HG03025 (cell line): Measurements from ENCODE around the gene FARP2.
"Not testable (repeated sequence)": the region's sequence is repeated elsewhere in the genome, so short reads cannot be mapped to it uniquely, and the experiment has no call there.

Source experiments
- ATAC-seq: cut with Tn5 transposase; IDR thresholded peaks from one replicate; pipeline ENCODE4 v1.9.1; 2021; ENCODE audit warnings: mild to moderate bottlenecking, moderate library complexity; ENCODE audit not compliant: unreplicated experiment, low FRiP score

Gene FARP2

DNA sequence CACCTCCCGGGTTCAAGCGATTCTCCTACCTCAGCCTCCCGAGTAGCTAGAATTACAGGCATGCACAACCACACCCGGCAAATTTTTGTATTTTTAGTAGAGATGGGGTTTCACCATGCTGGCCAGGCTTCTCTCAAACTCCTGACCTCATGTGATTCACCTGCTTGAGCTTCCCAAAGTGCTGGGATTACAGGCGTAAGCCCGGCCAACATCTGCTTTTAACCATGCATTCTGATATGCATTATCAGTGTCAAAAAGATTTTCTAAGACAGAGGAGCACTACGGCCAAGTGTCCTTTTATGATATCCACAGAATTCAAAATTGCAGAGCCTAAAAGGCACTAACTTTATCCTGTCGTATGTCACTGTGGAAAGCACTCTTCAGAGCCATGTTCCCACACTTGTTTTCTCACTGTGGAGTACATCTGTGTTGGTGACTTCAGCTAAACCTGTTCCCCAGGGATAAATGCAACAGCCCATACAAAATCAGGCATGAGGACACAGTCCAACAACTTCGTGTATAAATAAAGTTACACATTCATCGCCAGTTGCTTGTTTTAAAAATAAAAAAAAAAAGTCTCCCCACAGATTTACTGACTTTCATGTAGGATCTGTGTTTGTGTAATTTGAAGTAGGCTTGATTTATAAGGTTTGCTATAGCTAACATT, 95.9 kb downstream of the FARP2 start:
- ATAC-seq = no peak

GRCh38 chr2:241453919-241454318, 97.8 kb downstream of the FARP2 start:
- ATAC-seq = not testable (repeated sequence)

GRCh38 chr2:241454837-241455485, 98.9 kb downstream of the FARP2 start:
- no peak for ATAC-seq

- no peak for ATAC-seq
Observed at GRCh38 chr2:241456546-241456945, 100.5 kb downstream of the FARP2 start.

DNA sequence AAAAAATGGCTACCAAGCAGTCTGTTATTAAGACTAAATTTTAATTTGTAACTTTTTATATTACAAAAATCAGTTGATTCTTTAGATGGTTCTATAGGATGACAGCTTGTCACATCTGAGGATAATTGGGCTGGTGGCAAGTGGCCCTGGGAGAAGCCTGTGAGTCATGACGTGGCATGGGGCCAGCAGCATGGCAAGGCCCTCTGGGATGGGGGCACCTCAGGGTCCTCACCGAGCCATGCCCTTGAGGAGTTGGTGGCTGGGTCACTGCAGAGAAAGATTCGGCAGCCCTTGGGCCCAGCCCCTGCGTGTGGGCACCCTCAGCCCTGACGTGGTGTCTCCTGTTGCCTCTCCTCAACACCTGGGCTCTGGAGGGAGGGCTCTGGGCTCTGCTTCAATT, 102.6 kb downstream of the FARP2 start:
- no peak for ATAC-seq

DNA sequence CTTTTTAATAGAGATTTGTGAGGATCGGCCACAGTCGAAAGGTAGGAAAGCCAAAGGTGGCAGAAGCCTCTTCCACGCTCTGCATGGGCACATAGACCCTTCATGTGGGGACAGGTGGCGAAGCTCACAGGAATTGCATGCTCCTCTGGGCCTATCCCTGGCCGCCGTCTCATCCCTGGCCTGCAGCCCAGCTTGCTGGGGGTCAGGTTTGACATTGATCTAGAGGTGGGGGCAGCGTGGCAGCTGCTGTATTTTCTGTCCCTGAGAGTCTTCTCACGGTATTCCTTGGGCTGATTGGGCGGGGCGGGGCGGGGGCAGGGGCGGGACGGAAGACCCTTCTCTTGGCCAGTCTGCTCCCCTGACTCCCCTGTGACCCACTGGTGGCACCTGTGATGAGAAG, 103.4 kb downstream of the FARP2 start:
- no peak for ATAC-seq

DNA sequence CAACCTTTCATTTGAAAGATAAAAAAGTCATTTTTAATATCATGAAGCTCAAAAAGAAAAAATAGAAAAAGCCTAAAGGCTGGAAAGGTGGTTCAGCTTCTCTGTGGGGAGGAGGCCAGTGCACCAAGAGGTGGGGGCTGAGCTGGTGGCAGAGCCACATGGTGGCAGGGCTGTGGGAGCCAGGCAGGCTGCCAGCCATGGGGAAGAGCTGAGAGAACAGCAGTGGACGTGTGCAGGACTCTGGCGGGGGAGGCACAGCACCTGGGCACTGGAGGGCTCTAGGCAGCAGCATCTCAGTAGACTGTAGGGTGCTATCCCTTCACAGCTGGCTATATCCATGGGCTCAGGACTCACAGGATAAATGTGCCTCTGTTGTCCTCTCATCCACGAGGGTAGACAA, 104.5 kb downstream of the FARP2 start:
- ATAC-seq = no peak

GRCh38 chr2:241461693-241462677, 105.9 kb downstream of the FARP2 start:
- no peak for ATAC-seq

- ATAC-seq = no peak
Observed at GRCh38 chr2:241463276-241464135, 107.4 kb downstream of the FARP2 start.

GRCh38 chr2:241465543-241465942, 109.5 kb downstream of the FARP2 start:
- ATAC-seq = no peak

DNA sequence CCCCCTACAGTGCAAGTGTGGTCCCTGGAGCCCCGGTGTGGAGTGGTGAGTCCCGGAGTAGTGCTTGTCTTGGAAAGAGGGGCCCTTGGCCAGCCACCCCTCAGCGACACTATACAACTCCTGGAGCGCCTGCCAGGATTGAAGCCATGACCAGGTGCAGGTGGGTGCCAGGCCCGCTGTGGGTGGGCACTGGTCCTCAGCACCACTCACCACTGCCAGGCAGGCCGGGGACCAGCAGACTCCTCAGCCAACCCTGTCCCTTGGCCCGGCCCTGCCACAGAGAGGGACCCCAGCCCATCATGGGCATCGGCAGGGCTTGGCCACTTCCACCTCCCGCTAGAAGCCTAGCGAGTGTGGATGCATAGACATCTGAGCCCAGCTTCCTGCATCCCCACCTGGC, 110.1 kb downstream of the FARP2 start:
- no peak for ATAC-seq

DNA sequence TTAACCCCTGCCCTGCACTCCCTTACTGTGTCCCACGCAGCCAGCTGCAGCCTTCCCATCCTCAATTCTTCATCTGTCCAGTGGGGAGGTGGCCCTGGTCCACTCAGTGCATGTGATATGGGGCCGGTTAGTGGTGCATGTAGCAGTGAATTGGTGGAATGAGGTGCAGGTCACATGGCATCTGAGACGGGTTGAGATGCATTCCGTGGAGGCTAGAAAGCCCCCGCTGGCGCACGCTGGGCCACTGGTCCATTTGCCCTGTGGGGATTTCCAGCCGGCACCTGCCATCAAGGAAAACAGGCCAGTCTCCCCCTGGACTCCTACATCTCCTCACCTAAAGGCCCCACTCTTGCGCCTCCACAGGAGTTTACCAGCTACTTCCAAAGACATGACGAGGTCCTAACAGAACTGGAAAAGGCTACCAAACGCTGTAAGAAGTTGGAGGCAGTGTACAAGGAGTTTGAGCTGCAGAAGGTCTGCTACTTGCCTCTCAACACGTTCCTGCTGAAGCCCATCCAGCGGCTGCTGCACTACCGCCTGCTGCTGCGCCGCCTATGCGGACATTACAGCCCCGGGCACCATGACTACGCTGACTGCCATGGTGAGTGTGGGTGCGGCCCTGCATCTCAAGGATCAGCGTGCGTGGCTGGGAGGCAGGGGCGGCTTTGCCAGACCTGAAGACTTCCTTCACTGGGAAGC, 111.8 kb downstream of the FARP2 start:
- no peak for ATAC-seq

DNA sequence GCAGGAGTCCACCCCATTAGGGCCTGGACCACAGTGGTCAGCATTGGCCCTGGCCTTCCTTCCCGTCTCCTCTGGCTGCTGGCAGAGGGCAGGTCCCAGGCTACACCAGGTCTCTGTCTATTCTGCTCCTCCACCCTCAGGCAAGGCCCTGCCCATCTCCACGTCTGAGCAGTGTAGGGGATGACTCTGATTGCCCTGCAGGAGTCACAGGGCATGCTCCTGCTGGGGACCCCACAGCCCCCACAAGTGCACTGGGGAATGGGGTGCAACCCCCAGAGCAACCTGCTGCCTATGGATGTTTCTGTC, 112.3 kb downstream of the FARP2 start:
- no peak for ATAC-seq

- ATAC-seq = no peak
Observed at GRCh38 chr2:241469746-241470145, 113.7 kb downstream of the FARP2 start.

GRCh38 chr2:241473399-241473798, 117.3 kb downstream of the FARP2 start:
- no peak for ATAC-seq

- ATAC-seq = no peak
Observed at GRCh38 chr2:241475267-241475666, 119.2 kb downstream of the FARP2 start.

- no peak for ATAC-seq
Observed at GRCh38 chr2:241478166-241478565, 122.1 kb downstream of the FARP2 start.

GRCh38 chr2:241479026-241479898, 123.2 kb downstream of the FARP2 start:
- no peak for ATAC-seq

DNA sequence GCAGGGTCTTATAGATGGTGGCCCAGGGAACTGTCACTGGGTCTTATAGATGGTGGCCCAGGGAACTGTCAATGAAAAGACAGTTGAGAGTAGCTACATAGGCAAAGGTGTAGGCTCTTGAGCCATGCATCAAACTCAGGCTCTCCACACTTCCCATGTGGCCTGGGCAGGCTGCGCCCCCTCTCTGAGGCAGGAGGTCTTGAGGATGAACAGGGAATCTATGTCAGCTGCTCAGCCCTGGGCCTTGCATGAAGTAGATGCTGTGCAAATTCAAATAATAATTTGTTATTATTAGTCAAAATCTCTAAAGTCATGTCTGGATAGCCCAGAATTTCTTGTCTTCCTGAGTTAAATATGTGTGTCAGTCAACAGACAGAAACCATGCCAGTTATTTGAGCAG, 125.6 kb downstream of the FARP2 start:
- ATAC-seq = no peak
